HG03432 (cell line): ENCODE data around the gene MOGAT2.

Experiments
- ATAC-seq: cut with Tn5 transposase; IDR thresholded peaks from one replicate; pipeline ENCODE4 v1.9.1; 2021; ENCODE audit warnings: mild to moderate bottlenecking, moderate library complexity; ENCODE audit not compliant: unreplicated experiment

The MOGAT2 gene

GRCh38 chr11:75777461-75778110 lies 59.9 kb downstream of the MOGAT2 start:
- no peak for ATAC-seq

DNA sequence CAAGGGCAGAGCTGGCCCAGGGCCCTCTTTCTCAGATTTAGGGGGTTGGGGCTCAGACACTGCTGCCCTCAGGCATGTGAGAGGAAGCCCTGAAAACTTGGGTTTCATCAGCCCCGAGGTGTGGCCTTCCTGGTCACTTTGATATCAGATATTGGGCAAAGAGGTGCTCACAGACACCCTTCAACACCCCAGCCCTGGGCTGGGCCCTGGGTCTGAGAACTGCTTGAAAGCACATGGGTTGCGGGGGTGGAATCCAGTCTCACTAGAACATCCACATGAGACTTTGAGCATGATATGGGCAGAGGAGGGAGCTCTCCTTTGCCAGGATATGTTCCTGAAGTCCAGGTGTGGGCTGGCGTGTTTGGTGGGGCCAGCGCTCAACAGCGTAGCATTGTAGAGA lies 61.3 kb downstream of the MOGAT2 start:
- ATAC-seq = no peak

- ATAC-seq = no peak
Measured at GRCh38 chr11:75779960-75780359, 62.3 kb downstream of the MOGAT2 start.

GRCh38 chr11:75780888-75781287 lies 63.2 kb downstream of the MOGAT2 start:
- no peak for ATAC-seq

- no peak for ATAC-seq
Measured at GRCh38 chr11:75781296-75781695, 63.7 kb downstream of the MOGAT2 start.

DNA sequence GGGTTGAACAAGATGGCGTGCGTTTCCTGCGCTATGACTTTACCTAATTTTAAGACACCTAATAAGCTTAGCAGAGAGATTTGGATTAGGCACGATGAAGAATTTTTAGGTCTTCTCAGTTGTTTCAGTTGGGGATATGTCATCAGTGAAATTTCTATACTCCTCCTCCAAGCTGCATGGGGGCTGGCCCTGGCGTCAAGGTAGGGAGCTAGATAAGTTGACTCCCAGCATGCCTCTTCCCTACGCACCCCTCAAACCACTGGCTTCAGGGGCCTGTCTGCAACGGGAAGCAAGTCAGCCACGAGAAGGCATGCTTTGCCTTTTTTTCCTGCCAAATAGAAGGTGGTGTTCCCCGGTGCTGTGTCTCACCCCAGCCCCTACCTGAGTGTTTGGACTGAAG lies 64.2 kb downstream of the MOGAT2 start:
- ATAC-seq = no peak
